ENCODE results near the gene TMEM178A.

GRCh38 chr2:39622860-39623259, 42.9 kb upstream of the TMEM178A start:
- no peak for TF ChIP-seq CTCF (IDR thresholded peaks at IDR 0.05)
- no peak for TF ChIP-seq POLR2A (IDR thresholded peaks at IDR 0.05)
